ENCODE measurements around the gene DOCK8.

DOCK8 gene

GRCh38 chr9:248278-248961 lies 33.8 kb downstream of the DOCK8 start:
- TF ChIP-seq CTCF (IDR thresholded peaks at IDR 0.05): no peak

- no peak for TF ChIP-seq CTCF (IDR thresholded peaks at IDR 0.05)
Measured at GRCh38 chr9:249025-249424, 34.4 kb downstream of the DOCK8 start.

- TF ChIP-seq CTCF (IDR thresholded peaks at IDR 0.05): no peak
Measured at GRCh38 chr9:250039-250438, 35.4 kb downstream of the DOCK8 start.

GRCh38 chr9:250625-251024 lies 36.0 kb downstream of the DOCK8 start:
- no peak for TF ChIP-seq CTCF (IDR thresholded peaks at IDR 0.05)

GRCh38 chr9:251398-251797 lies 36.7 kb downstream of the DOCK8 start:
- TF ChIP-seq CTCF (IDR thresholded peaks at IDR 0.05): no peak

GRCh38 chr9:253539-253938 lies 38.9 kb downstream of the DOCK8 start:
- TF ChIP-seq CTCF (IDR thresholded peaks at IDR 0.05): no peak

- no peak for TF ChIP-seq CTCF (IDR thresholded peaks at IDR 0.05)
Measured at GRCh38 chr9:254516-254915, 39.9 kb downstream of the DOCK8 start.

- no peak for TF ChIP-seq CTCF (IDR thresholded peaks at IDR 0.05)
Measured at GRCh38 chr9:257957-258356, 43.3 kb downstream of the DOCK8 start.
